Fibroblast of pulmonary artery (primary cell): Measurements from ENCODE around the gene PAN2.
"Not testable (repeated sequence)": the region's sequence is repeated elsewhere in the genome, so short reads cannot be mapped to it uniquely, and the experiment has no call there.

Experiments used
- DNase-seq: peaks from one replicate; pipeline ENCODE4 v3.0.0-alpha.2; 2010; ENCODE audit warnings: low read depth
- H3K4me3 ChIP-seq: replicated peaks from 2 replicates; pipeline ENCODE4 v1.5.1; 2011; ENCODE audit warnings: low read depth, mild to moderate bottlenecking, control low read depth, low read length, moderate library complexity
- CTCF ChIP-seq: IDR thresholded peaks from 2 replicates; pipeline ENCODE4 v1.5.1; 2011; ENCODE audit warnings: mild to moderate bottlenecking, control low read depth, low read length, inconsistent platforms; ENCODE audit errors: missing control alignments

Gene PAN2

GRCh38 chr12:56339158-56339422 lies 5.3 kb upstream of the PAN2 start:
- TF ChIP-seq CTCF: no peak
- DNase-seq: no peak
- H3K4me3 ChIP-seq: no peak overlapping the region

GRCh38 chr12:56338308-56339157 lies 4.7 kb upstream of the PAN2 start, which contains the start of gene IL23A:
TSS of gene IL23A (plus strand) at chr12:56338884. CDS start at chr12:56339045, 161 bp downstream.
- no peak for DNase-seq
- H3K4me3 ChIP-seq: no peak within 1 kb of the TSS
- no peak for TF ChIP-seq CTCF

DNA sequence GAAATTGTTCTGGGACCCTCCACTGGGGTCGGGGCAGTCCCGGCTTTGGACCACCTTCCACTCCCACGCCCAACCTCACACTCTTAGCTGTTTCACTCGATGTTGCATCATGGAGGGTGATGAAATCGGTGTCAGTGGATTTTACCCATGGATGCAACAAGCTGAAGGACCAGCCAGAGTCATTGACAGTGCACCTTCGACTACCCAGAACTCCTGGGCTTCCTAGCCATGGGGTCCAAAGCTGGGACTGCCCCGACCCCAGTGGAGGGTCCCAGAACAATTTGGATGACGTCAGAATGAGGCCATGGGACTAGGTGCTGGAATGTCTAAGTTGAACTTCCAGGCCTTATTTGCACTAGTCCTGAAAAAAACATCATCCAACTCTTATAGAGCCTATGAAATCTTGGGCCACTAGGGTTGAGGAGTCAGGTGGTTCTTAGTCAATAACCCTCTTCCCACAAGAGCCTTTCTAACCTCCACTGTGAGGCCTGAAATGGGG lies 4.0 kb upstream of the PAN2 start:
- no peak overlapping the region for H3K4me3 ChIP-seq
- no peak for DNase-seq

GRCh38 chr12:56336361-56337167 lies 2.8 kb upstream of the PAN2 start:
- DNase-seq: no peak
- H3K4me3 ChIP-seq: no peak overlapping the region
- TF ChIP-seq CTCF: no peak

More for the DNA sequence above, 4.0 kb upstream of the PAN2 start:
- no peak for TF ChIP-seq CTCF

GRCh38 chr12:56335527-56335926 lies 1.7 kb upstream of the PAN2 start:
- H3K4me3 ChIP-seq, DNase-seq: not testable (repeated sequence)

GRCh38 chr12:56334490-56334793 lies 642 bp upstream of the PAN2 start:
- TF ChIP-seq CTCF: no peak
- no peak for DNase-seq
- peak overlapping the region; percentile 67 for H3K4me3 ChIP-seq

GRCh38 chr12:56333197-56333678 lies 562 bp downstream of the PAN2 start:
- no peak for DNase-seq
- peak overlapping the region; percentile 67 for H3K4me3 ChIP-seq
- TF ChIP-seq CTCF: no peak
